Lung (tissue), 16 donors: ENCODE results near the gene ARHGAP32. TPM values are rescaled to one million over a fixed set of nuclear protein-coding genes. Genes with fewer than 3 reads are reported as not detected.

ENCODE experiments used
- ATAC-seq: fragments of 200-7000 bp; cut with Tn5 transposase; one replicate; pipeline ENCODE4 v1.9.1; 2020; ENCODE audit warnings: moderate number of reproducible peaks; ENCODE audit not compliant: insufficient read depth, low FRiP score
- DNase-seq, 3 donors: peaks; one replicate each; pipeline ENCODE4 v3.0.0-alpha.2; 2013 to 2017
- H3K27ac ChIP-seq, 2 donors: one replicate each; pipeline ENCODE4 v1.5.1; 2013; ENCODE audit warnings: mild to moderate bottlenecking in 2 of 2, moderate library complexity in 2 of 2, control low read depth in 1 of 2, inconsistent platforms in 1 of 2, low read depth in 1 of 2, low read length in 1 of 2
- H3K27me3 ChIP-seq, 3 donors: one replicate each; pipeline ENCODE4 v1.5.1; 2013; ENCODE audit warnings: low read length in 2 of 3; ENCODE audit not compliant: control insufficient read depth in 3 of 3, insufficient read depth in 3 of 3
- H3K36me3 ChIP-seq, 4 donors: one replicate each; pipeline ENCODE4 v1.5.1; 2013; ENCODE audit warnings: low read length in 4 of 4, mild to moderate bottlenecking in 1 of 4, moderate library complexity in 1 of 4; ENCODE audit not compliant: control insufficient read depth in 4 of 4, insufficient read depth in 4 of 4
- H3K4me1 ChIP-seq, 5 donors: one replicate each; pipeline ENCODE4 v1.5.1; 2013; ENCODE audit warnings: low read length in 5 of 5, mild to moderate bottlenecking in 2 of 5, moderate library complexity in 1 of 5; ENCODE audit not compliant: control insufficient read depth in 5 of 5, insufficient read depth in 5 of 5
- H3K4me3 ChIP-seq: one replicate; pipeline ENCODE4 v1.5.1; 2013; ENCODE audit warnings: mild to moderate bottlenecking, control low read depth, moderate library complexity
- H3K9ac ChIP-seq, 2 donors: one replicate each; pipeline ENCODE4 v1.5.1; 2013; ENCODE audit warnings: low read length in 2 of 2, control low read depth in 1 of 2; ENCODE audit not compliant: insufficient read depth in 1 of 2
- H3K9me3 ChIP-seq, 4 donors: one replicate each; pipeline ENCODE4 v1.5.1; 2013; ENCODE audit warnings: low read length in 3 of 4, mild to moderate bottlenecking in 1 of 4, moderate library complexity in 1 of 4; ENCODE audit not compliant: control insufficient read depth in 4 of 4, insufficient read depth in 3 of 4
- CTCF ChIP-seq: IDR thresholded peaks from 2 replicates; pipeline ENCODE4 v1.5.1; 2012; ENCODE audit warnings: mild to moderate bottlenecking; ENCODE audit errors: control extremely low read depth, extremely low read depth
- WGBS, 2 donors: extraction: QIAGEN DNeasy Blood & Tissue Kit; methylation state at CpG; one replicate each; pipeline ENCODE4 v1.1.7; 2013; 5-methylcytosine and 5-hydroxymethylcytosine counted together
- long read RNA-seq, 5 donors: transcript quantifications; one replicate each; lab custom pipeline, GENCODE V29; 2026
- polyA plus RNA-seq, 2 donors: library from polyadenylated mRNA; stranded (reverse); fragments of 200-250 nt; gene quantifications; one replicate each; pipeline ENCODE4 v1.2.1, GENCODE V29; 2013
- total RNA-seq, 2 donors: library from RNA; depleted of rRNA in 1 of 2; stranded (reverse); fragments of >200 nt in 1 of 2; gene quantifications; one replicate each; pipeline ENCODE4 v1.2.1, GENCODE V29; 2014 to 2021
- donor health status: control.
- donor health status: control.
- donor health status: Bipolar disorder and iron deficiency.
- donor health status: healthy.
- donor health status: DM: yes; HTN: yes; CAD: no.

Gene ARHGAP32
- total RNA-seq, result 10 to 100 TPM; 28.4 TPM
- 1 to 10 TPM; 4.1 to 5.6 TPM for polyA plus RNA-seq
- long read RNA-seq, donor 1, partial matches to known transcripts, result 5 of 5 reads
- long read RNA-seq, donor 1, other reads (novel, unspliced or antisense), result 0 of 5 reads
- long read RNA-seq, donor 2, result 0 reads
- long read RNA-seq, donor 3, result 0 reads
- long read RNA-seq, donor 4, result 0 reads
- long read RNA-seq, donor 5, partial matches to known transcripts, result 15 of 15 reads
- long read RNA-seq, donor 5, other reads (novel, unspliced or antisense), result 0 of 15 reads

- WGBS, 2 donors, result 80 to 85% methylated on average over 2 of the region's 2 CpGs
- Histone ChIP-seq H3K27ac (no peak within 1 kb of the TSS), H3K9me3 (no peaks in the 10 kb centered on the region), H3K9ac (no peak within 1 kb of the TSS), H3K27me3 (no peaks in the 10 kb centered on the region), H3K36me3 (no peaks in the 10 kb centered on the region), H3K4me1 (peaks cover 0 to 11% (median 2%) of the 10 kb centered on the region in 5 donors), H3K4me3 (no peak within 1 kb of the TSS)
- no peak for ATAC-seq
- DNase-seq, result no peak
- TF ChIP-seq CTCF, result no peak
Measured at GRCh38 chr11:129192150-129192549, at the start of gene ARHGAP32. TSS of gene ARHGAP32 (minus strand) at chr11:129192325. CDS start at chr11:129192198, 127 bp downstream.

- H3K4me1 ChIP-seq, result peaks cover 0 to 6% (median 0%) of the 10 kb centered on the region in 5 donors
- no peaks in the 10 kb centered on the region for H3K36me3 ChIP-seq
- no peak overlapping the region for H3K4me3 ChIP-seq
- ATAC-seq (no peak), DNase-seq (no peak)
- H3K9ac ChIP-seq, result no peak overlapping the region
- no peaks in the 10 kb centered on the region for H3K9me3 ChIP-seq
- H3K27me3 ChIP-seq, result no peaks in the 10 kb centered on the region
- no peak for TF ChIP-seq CTCF
- WGBS, 2 donors, result 96 to 98% methylated on average over 2 of the region's 2 CpGs
- no peak overlapping the region for H3K27ac ChIP-seq
Measured at GRCh38 chr11:129239207-129239606, 47.1 kb upstream of the ARHGAP32 start.

GRCh38 chr11:129237880-129238638 is 45.9 kb upstream of the ARHGAP32 start:
- Histone ChIP-seq H3K9ac (no peak overlapping the region), H3K27ac (no peak overlapping the region), H3K4me3 (no peak overlapping the region), H3K9me3 (no peaks in the 10 kb centered on the region), H3K36me3 (no peaks in the 10 kb centered on the region), H3K4me1 (peaks cover 0 to 6% (median 0%) of the 10 kb centered on the region in 5 donors), H3K27me3 (no peaks in the 10 kb centered on the region)
- ATAC-seq, result no peak
- WGBS, 2 donors, result 93 to 97% methylated on average over 3 of the region's 3 CpGs
- DNase-seq, result no peak
- TF ChIP-seq CTCF, result no peak
